ENCODE data around the gene PSMD9. TPM values are rescaled to one million over a fixed set of nuclear protein-coding genes. Genes with fewer than 3 reads are reported as not detected.

Gene PSMD9
- total and polyA plus RNA-seq, 7 donors, result 20.1 to 131 (median 34.0) TPM

GRCh38 chr12:121966959-121967358 lies 78.4 kb downstream of the PSMD9 start:
- DNase-seq (no peak), ATAC-seq (peak in 3 of 4 donors; percentile 48 to 81 (median 54))
- TF ChIP-seq CTCF (IDR thresholded peaks at IDR 0.05), result no peak
- Histone ChIP-seq H3K36me3 (ENCODE audit: insufficient read depth in 1 of 2, low read depth in 1 of 2) (peaks cover 0 to 19% of the 10 kb centered on the region in 2 donors), H3K4me1 (peaks cover 6% of the 10 kb centered on the region), H3K4me3 (no peak overlapping the region), H3K9me3 (no peaks in the 10 kb centered on the region), H3K27ac (no peak overlapping the region), H3K27me3 (ENCODE audit: insufficient read depth in 3 of 3, low read length in 2 of 3) (no peaks in the 10 kb centered on the region)
- intact Hi-C loops (cut with DNase I), result no loop called here
- 82 to 87% (median 86%) methylated on average over 5 of the region's 5 CpGs for WGBS, 3 donors

Other genes with a start within 250 kb of the PSMD9 start
- not detected for gene MORN3, start 219.1 kb upstream of the PSMD9 start, total RNA-seq
- gene MORN3, start 219.1 kb upstream of the PSMD9 start, polyA plus RNA-seq, result under 1 TPM in 2 of 3 donors, not detected in 1; under 0.01 to 0.12 TPM
- 10 to 100 TPM; 11.4 to 21.2 (median 15.5) TPM for gene TMEM120B, start 176.0 kb upstream of the PSMD9 start, total RNA-seq
- gene TMEM120B, start 176.0 kb upstream of the PSMD9 start, polyA plus RNA-seq, result 10 to 100 TPM; 11.0 to 29.7 (median 12.7) TPM
- 1 to 10 TPM; 3.3 to 4.8 (median 3.9) TPM for gene RHOF, start 95.1 kb upstream of the PSMD9 start, total RNA-seq
- 1 to 10 TPM; 1.4 to 4.3 (median 1.6) TPM for gene RHOF, start 95.1 kb upstream of the PSMD9 start, polyA plus RNA-seq
- 10 to 100 TPM in 3 of 4 donors, 1 to 10 TPM in 1; 9.2 to 13.0 (median 11.8) TPM for gene SETD1B, start 84.8 kb upstream of the PSMD9 start, total RNA-seq
- gene SETD1B, start 84.8 kb upstream of the PSMD9 start, polyA plus RNA-seq, result 1 to 10 TPM; 2.8 to 7.5 (median 3.0) TPM
- gene HPD, start 29.9 kb upstream of the PSMD9 start, total RNA-seq, result 1 to 10 TPM; 1.1 to 3.3 (median 3.0) TPM
- 1 to 10 TPM in 1 of 3 donors, under 1 TPM in 2; 0.67 to 1.6 (median 0.70) TPM for gene HPD, start 29.9 kb upstream of the PSMD9 start, polyA plus RNA-seq
- under 1 TPM; 0.36 to 0.66 (median 0.63) TPM for gene CFAP251, start 29.8 kb downstream of the PSMD9 start, total RNA-seq
- gene CFAP251, start 29.8 kb downstream of the PSMD9 start, polyA plus RNA-seq, result under 1 TPM; 0.39 to 0.79 (median 0.79) TPM
- 10 to 100 TPM; 11.3 to 14.3 (median 12.5) TPM for gene BCL7A, start 133.1 kb downstream of the PSMD9 start, total RNA-seq
- 1 to 10 TPM; 3.6 to 8.1 (median 6.5) TPM for gene BCL7A, start 133.1 kb downstream of the PSMD9 start, polyA plus RNA-seq
- 100 to 1,000 TPM; 114 to 184 (median 137) TPM for gene MLXIP, start 190.0 kb downstream of the PSMD9 start, total RNA-seq
- gene MLXIP, start 190.0 kb downstream of the PSMD9 start, polyA plus RNA-seq, result 100 to 1,000 TPM in 1 of 3 donors, 10 to 100 TPM in 2; 50.9 to 114 (median 55.0) TPM